ENCODE data around the gene MAMDC2. TPM values are rescaled to one million over a fixed set of nuclear protein-coding genes. Genes with fewer than 3 reads are reported as not detected.

MAMDC2 gene
- total and polyA plus RNA-seq, 2 of the 8 experiments (the other 6 are each of a cell fraction or from before 2014, with no cell fraction given): 6.1 to 15.4 TPM

- H3K14ac ChIP-seq (ENCODE audit: insufficient read length): no peak overlapping the region
- H2BK20ac ChIP-seq (ENCODE audit: low read length): no peak overlapping the region
- no peak overlapping the region for H2BK12ac ChIP-seq (ENCODE audit: low read depth, low read length)
- ChIA-PET POLR2A (ENCODE audit: partially characterized antibody) (interaction anchor here (1.7 kb wide), 1 partner anchor 31 kb away, joined by 8 read pairs; the partner anchor contains the start of gene MAMDC2), CTCF (ENCODE audit: partially characterized antibody) (interaction anchor here (0.5 to 4.0 kb wide), 6 partner anchors 12 to 197 kb away, joined by 3 to 36 read pairs (median 6); no protein-coding TSS in a partner anchor)
- no peak overlapping the region for H4K91ac ChIP-seq (replicated peaks; ENCODE audit: insufficient read length, low read length)
- no peak overlapping the region for H2AK5ac ChIP-seq (ENCODE audit: low read depth, low read length)
- no peak overlapping the region for H4K8ac ChIP-seq (ENCODE audit: extremely low read depth, insufficient read depth, low read length)
- no peak overlapping the region for H2BK5ac ChIP-seq (ENCODE audit: low read depth, low read length)
- peaks cover 0 to 1% (median 0%) of the 10 kb centered on the region in 4 experiments; a peak in 2 of 7 replicates for H3K4me1 ChIP-seq (replicated peaks in 1 of 4; ENCODE audit: control insufficient read depth in 3 of 4, insufficient read depth in 4 of 4, low read length in 3 of 4)
- no peak overlapping the region for H2BK120ac ChIP-seq (replicated peaks; ENCODE audit: low read depth, low read length)
- no peaks in the 10 kb centered on the region for H3K9me3 ChIP-seq (ENCODE audit: insufficient read depth in 2 of 2, low read depth in 1 of 2, low read length in 1 of 2)
- H3K23me2 ChIP-seq (ENCODE audit: low read depth, low read length): no peaks in the 10 kb centered on the region
- H4K5ac ChIP-seq (ENCODE audit: insufficient read length, low read depth, low read length): no peak overlapping the region
- no peak overlapping the region for H3K56ac ChIP-seq (replicated peaks; ENCODE audit: insufficient read length, low read depth, low read length)
- no peak overlapping the region for H3K27ac ChIP-seq (ENCODE audit: low read depth, low read length)
- H3K4me3 ChIP-seq (ENCODE audit: extremely low read depth in 1 of 4, insufficient read depth in 2 of 4, low read depth in 3 of 4, low read length in 4 of 4): no peak overlapping the region
- H2AFZ ChIP-seq (ENCODE audit: low read length): no peak overlapping the region
- H4K20me1 ChIP-seq (replicated peaks in 1 of 2; ENCODE audit: control insufficient read depth in 1 of 2, insufficient read depth in 2 of 2, low read length in 2 of 2): no peaks in the 10 kb centered on the region
- H3K4me2 ChIP-seq (ENCODE audit: insufficient read depth in 1 of 2, low read depth in 2 of 2, low read length in 2 of 2): no peak overlapping the region
- H3K23ac ChIP-seq (ENCODE audit: insufficient read length): no peak overlapping the region
- no peaks in the 10 kb centered on the region for H3K27me3 ChIP-seq (replicated peaks in 1 of 4; ENCODE audit: control insufficient read depth in 3 of 4, extremely low read depth in 1 of 4, insufficient read depth in 3 of 4, low read length in 3 of 4)
- H3K36me3 ChIP-seq (ENCODE audit: control insufficient read depth in 2 of 4, insufficient read depth in 4 of 4, low read length in 3 of 4): no peaks in the 10 kb centered on the region
- H3K79me1 ChIP-seq (ENCODE audit: low read depth, low read length): no peaks in the 10 kb centered on the region
- DNase-seq (ENCODE audit: low read depth in 1 of 2, low spot score in 2 of 2) (no peak), FAIRE-seq (no peak)
- no peak overlapping the region for H3K4ac ChIP-seq (replicated peaks; ENCODE audit: insufficient read length, low read depth, low read length)
- H2BK15ac ChIP-seq (ENCODE audit: low read length): no peak overlapping the region
- no peak overlapping the region for H3K18ac ChIP-seq (ENCODE audit: extremely low read depth, low read length)
- H3K9ac ChIP-seq (replicated peaks in 1 of 4; ENCODE audit: extremely low read depth in 1 of 4, low read depth in 3 of 4, low read length in 3 of 4): no peak overlapping the region
- no peaks in the 10 kb centered on the region for H3K79me2 ChIP-seq (ENCODE audit: control insufficient read depth in 1 of 2, insufficient read depth in 2 of 2, low read length in 2 of 2)
- TF ChIP-seq EGR1 (IDR thresholded peaks at IDR 0.05; ENCODE audit: borderline replicate concordance, low read depth, low read length): no peak
- no peak for TF ChIP-seq RFX5 (IDR thresholded peaks at IDR 0.05; ENCODE audit: borderline replicate concordance, low read depth, low read length)
- TF ChIP-seq SUZ12 (IDR thresholded peaks at IDR 0.05; ENCODE audit: low read length): no peak
- no peak for TF ChIP-seq CHD2 (IDR thresholded peaks at IDR 0.05; ENCODE audit: low read length)
- no peak for TF ChIP-seq CREB1 (IDR thresholded peaks at IDR 0.05)
- no peak for TF ChIP-seq KDM5A (IDR thresholded peaks at IDR 0.05; ENCODE audit: low read length)
- TF ChIP-seq SIRT6 (IDR thresholded peaks at IDR 0.05; ENCODE audit: low read length): no peak
- no peak for TF ChIP-seq RNF2 (IDR thresholded peaks at IDR 0.05; ENCODE audit: borderline replicate concordance, low read depth, low read length, missing control alignments, poor library complexity, severe bottlenecking)
- TF ChIP-seq CEBPB (IDR thresholded peaks at IDR 0.05; ENCODE audit: low read depth, low read length): no peak
- no peak for TF ChIP-seq MAX (IDR thresholded peaks at IDR 0.05)
- TF ChIP-seq BCL11A (IDR thresholded peaks at IDR 0.05; ENCODE audit: low read depth in 2 of 2, low read length in 2 of 2): no peak
- TF ChIP-seq TAF7 (optimal IDR thresholded peaks at IDR 0.05; ENCODE audit: borderline replicate concordance, low read depth, low read length): no peak
- no peak for TF ChIP-seq SP4 (IDR thresholded peaks at IDR 0.05; ENCODE audit: low read length)
- TF ChIP-seq KDM1A (IDR thresholded peaks at IDR 0.05; ENCODE audit: borderline replicate concordance, low read length): no peak
- TF ChIP-seq MAFK (IDR thresholded peaks at IDR 0.05; ENCODE audit: low read depth, low read length): no peak
Measured at GRCh38 chr9:70073756-70074155, 30.1 kb downstream of the MAMDC2 start.

All from H1 (cell line).